GM19463 (cell line): ENCODE results near the gene SWT1.

Experiments
- ATAC-seq: cut with Tn5 transposase; IDR thresholded peaks from one replicate; pipeline ENCODE4 v1.9.1; 2021; ENCODE audit warnings: mild to moderate bottlenecking, moderate library complexity; ENCODE audit not compliant: unreplicated experiment

SWT1 gene, protein sequence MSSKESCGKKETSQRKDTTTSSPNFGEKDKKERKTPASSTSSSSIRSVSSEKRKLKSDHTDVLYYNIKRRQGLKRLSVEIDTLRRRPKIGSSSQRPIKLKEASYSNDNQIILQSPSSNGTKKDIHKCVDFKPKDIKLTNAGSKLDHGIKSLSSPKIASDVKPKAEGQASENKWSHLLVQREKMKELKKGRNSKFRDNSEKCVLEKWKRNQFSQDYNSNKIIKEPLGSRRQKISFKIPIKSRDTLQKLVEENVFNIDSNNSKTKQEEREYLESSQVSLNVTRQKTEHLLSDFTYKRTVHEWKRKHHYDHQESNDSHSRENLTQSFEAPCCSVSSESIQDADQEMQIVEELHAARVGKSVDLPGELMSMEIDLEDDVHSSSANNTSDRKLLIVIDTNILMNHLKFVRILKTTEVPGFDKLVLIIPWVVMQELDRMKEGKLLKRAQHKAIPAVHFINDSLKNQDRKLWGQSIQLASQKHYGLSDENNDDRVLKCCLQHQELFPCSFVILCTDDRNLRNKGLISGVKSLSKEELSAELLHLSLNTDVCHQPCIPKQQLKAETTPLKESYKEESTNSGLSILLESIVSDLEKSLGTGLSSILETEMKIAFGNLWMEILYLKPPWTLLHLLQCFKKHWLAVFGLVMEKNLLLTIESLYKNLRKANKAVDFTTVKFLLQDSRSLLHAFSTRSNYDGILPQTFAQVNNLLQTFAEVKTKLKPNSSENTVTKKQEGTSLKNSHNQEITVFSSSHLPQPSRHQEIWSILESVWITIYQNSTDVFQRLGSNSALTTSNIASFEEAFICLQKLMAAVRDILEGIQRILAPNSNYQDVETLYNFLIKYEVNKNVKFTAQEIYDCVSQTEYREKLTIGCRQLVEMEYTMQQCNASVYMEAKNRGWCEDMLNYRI

DNA sequence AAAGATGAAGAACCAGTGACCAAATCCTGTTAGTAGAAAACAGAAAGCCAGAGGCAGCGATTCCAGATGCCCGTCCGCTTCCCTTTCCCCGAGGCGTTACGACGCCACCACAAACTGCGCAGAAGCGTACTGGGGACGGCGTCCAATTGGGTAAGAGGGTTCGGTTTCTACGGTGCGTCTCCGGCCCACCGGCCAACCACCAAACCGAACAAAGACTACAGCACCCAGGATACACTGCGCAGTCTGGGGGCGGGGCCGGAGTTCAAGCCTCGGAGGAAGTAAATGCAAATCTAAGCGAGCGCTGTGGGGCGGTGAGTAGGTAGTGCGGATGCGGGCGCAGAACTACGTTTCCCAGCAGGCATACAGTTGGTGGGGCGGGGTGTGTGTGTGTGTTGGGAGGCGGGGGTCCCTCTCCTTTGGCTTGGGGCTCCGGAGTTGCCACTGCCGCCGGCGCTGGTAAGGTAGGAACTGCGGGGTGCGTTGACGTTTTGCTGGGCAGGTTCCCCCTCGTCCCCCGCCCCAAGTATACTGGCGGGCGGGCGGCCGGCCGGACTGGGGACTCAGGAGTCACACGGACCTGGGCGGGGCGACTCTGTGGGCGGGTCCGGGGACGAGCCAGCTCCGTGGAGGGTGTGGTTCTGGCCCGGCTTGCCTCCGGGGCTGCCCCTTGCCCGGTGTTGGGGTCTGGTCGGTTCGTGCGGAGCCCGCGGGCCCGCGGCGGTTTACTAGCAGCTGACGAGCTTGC is at the start of gene SWT1, which contains the start of gene TRMT1L:
SWT1 (plus strand) TSS at position 314 of the 745 bp plus-strand sequence. CDS start 3,675 bp downstream, outside the sequence.
TRMT1L (minus strand) TSS at position 100 of the 745 bp plus-strand sequence. CDS start 241 bp downstream, outside the sequence.
- ATAC-seq, result peak; percentile 86

DNA sequence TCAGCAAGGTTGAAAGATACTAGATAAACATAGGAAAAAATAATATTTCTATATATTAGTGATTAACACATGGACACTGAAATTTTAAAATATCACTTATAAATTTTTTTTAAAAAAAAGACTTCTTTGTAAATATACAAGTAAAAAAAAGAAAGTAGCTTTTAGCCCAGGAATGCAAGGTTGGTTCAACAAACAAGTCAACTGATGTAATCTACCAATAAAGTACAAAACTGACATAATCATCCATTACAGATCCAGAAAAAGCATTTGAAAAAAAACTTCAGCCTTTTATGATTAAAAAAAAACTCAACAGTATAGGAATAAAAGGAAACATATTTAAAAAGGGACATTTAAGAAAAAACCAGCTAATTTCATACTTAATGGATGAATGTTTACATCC is 48.6 kb upstream of the SWT1 start:
- no peak for ATAC-seq

DNA sequence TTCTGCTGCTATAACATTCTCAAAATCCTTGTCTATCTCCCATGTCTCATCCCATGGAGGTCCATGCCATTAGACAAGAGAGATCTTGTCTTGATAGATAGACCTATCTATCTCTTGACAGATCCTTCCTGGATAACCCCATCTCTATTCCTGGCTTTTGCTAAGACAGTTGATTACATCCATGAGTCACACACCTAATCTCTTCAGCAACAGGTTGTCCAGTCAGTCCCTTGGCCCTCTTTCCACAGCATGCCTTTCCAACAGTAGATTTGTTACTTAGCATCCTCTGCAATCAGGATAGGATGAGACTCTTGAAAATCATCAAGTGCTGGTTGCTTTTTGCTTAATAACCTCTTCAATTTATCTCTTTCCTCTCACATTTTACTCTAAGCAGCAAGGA is 46.8 kb upstream of the SWT1 start:
- no peak for ATAC-seq

DNA sequence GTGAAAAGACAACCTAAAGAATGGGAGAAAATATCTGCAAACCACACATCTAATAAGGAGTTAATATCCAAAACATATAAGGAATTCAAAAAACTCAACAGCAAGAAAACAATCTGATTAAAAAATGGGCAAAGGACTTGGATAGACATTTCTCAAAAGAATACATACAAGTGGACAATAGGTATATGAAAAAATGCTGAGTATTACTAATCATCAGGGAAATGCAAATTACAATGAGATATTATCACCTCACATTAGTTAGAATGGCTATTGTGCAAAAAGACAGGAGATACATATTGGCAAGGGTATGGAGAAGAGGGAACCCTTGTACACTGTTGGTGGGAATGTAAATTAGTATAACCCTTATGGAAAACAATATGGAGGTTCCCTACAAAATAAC is 45.1 kb upstream of the SWT1 start:
- no peak for ATAC-seq

DNA sequence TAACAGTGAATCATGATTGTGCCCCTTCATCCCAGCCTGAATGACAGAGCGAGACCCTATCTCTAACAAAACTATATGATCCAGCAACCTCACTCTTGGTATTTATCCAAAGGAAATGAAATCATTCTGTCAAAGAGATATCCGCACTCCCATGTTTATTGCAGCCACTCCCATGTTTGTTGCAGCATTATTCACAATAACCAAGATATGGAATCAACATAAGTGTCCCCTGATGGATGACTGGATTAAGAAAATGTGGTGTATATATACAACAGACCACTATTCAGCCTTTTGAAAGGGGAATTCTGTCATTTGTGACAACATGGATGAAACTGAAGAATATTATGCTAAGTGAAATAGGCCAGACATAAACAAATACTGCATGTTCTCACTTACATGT is 44.6 kb upstream of the SWT1 start:
- no peak for ATAC-seq

DNA sequence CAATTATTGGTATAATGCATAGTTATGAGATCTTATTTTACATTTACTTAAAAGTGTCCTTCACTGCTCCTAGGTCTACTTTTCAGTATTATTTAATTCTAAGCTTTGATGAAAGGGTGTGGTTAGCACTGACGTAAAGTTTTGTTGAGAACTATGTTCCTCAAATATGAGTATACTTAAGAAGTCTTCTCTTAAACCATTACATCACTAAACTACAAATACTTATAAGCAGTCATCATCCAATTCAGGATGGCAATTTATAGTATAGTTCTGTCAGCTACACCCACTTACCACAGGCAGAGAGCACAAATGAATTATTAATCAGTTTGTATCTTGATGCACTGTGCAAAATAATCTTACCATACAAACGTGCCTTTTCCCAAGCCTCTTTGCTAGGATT is 27.3 kb upstream of the SWT1 start:
- no peak for ATAC-seq

DNA sequence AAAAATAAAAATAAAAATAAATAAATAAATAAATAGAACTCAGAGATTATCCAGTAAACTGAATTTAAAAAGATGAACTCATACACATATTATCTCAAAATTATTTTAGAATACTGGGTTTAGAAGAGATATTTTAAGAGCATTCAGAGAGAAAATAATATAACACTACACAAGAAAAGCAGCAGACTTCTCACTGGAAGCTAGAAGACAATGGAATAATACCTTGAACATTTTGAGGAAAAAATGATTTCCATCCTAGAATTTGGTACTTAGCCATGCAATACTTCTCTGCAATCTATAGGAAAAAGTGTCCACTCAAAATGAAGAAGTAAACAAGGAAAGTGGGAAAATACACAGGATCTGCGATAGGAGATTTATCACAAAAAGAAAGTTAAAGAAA is 24.4 kb upstream of the SWT1 start:
- ATAC-seq, result no peak

DNA sequence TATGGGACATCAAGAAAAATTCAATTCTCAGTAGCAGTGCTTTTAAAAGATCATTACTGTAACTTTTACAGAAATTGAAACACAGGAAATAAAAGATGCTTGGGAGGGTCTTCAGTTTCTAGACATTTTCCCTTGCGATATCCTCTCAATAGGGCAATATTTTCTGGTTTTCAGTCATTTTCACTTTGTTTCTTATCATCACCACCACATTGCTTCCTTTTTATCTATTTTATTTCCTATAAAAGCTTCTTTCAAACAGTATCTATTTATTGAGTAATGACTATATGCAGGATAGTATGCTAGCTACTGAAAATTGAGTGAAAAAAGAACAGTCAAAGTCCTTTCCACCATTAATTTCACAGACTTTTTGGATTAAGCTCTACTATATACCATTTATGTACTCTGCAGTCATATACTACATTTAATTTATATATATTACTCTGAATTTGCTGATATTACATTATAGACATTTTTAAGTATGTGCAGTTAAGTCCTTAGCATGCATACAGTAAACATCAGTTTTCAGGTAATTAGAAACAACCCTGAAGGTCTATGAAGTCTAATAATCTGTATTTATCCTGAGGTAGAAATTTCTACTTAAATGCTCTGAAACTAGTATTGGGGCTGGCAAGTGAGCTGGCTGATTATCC is 18.9 kb upstream of the SWT1 start:
- no peak for ATAC-seq

DNA sequence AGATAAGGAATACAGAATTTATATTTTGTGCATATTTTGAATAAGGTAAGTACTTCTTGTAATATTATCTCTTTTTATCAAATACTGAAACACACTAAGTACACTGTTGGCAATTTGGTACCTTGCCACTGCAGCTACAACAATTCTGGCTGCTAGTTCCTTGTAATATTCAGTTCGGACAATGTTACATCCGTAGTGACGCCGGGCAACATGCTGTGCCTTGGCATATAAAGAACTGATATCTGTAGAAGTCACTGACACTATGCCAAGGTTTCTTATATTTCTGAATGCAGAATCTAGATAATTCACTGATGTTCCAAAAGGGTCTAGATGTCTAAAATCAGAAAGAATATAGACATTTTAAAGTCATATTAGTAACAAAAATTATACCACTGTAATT is 17.7 kb upstream of the SWT1 start:
- no peak for ATAC-seq

DNA sequence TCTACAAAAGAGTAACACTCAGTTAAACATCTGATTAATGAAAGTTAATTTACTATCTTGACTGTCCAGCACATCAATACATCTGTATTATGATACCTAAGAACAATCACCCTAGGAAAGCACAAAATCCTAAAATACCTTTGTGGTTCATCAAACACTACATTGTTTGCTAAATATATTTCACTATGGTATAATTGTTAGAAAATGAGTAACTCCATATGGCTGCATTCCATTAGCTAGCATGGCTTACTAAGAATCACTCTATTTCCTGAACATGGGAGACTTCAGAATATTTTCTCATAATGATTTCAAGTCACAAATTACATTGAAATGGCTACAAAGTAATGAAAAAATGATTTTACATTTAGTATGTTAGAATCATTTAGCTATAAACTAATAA is 12.7 kb upstream of the SWT1 start:
- no peak for ATAC-seq

DNA sequence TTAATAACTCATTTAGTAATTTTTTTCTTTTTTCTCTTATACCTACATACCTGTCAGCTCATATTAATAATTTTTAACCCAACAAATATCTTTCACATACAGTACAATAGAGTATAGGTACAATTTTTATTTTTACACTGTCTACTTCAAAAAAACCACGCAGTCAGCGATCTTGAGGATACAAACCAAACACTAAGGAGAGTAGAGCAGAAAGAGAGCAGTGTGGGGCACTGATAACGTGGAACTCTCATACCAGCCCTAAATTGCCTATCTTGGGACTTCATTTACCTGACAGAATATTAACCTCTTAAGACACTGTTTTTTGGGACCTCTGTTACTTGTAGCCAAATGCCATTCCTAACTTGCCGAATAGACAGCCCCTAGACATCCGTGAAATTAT is 5.8 kb upstream of the SWT1 start:
- ATAC-seq, result no peak

DNA sequence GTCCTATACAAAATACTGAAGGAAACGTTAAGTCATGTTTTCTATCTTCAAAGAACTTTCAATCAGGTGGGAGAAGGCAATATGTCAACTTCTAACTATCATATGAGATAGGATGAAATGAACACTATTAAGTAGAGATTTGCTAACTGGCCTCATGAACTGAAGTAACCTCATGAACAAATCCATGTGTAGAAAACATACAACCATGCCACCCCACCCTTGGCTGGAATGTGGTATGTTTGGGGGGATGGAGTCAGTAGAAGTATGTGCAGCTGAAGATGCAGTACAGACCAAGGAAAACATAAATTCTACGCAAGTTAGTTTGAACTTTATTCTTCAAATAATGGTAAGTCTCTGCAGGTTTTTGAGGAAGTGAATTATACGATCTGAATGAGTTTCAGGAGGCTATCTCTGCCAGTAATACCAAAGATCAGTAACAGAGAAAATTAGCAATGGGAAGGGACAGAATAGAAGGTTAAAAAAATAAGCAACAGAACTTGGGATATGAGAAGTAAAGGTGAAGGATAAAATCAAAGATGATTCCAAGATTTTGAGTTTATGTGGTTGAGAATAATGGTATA is 4.7 kb upstream of the SWT1 start:
- ATAC-seq, result no peak

DNA sequence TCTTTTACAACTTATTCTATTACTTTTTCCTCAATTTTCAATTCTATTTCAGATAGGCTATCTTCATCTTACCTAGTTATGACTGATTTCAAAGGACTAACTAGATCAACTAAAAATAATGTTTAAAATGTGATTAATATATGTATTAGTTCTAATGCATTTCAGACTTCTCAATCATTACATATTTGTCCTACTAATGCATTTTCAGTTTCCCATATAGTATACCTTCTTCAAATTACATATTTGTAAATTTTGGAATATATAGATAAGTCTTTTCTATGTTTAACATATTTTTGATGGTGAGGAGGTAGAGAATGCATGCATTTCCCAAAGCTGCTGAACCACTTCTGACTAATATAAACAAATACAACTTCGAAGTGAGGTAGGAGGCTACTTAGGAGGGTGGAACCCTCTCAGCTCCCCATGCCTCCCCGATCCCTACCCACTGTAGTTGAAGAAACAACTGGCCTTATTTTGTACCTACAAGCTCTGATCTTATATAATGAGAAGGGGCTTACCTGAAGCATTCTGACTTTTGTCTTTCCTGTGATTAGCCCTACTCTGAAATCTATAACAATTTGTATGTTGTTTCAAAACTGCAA is 2.0 kb upstream of the SWT1 start:
- ATAC-seq, result no peak

DNA sequence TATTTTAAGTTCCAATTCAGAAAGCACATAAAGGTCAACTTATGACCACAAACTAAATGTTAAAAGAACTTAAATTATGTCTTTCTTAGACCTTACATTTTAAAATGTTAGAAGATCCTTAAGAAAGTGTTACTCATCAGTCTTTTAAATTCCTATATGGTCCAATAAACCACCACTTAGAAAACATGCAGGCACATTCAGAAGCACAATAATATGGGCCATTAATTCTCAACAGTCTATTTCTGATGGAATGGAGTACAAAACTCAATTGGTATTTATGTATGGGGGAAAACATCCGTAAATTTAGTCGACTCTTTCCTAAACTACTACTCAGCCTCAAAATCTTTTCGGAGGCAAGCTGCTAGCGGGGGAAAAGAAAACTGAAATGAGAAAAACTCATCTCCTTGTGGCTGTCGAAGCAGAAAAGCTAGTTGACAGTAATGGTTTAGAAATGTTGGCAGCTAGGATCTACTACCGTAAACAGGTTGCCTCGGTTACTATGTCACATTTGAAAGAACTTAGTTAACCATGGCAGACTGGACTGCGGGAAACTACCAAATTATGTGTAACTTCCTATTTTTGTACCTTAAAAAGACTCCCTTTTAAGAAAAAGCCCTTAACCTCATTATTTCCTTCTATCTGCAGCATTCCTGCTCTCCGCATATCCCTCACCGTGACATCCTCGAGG is 1.2 kb upstream of the SWT1 start:
- no peak for ATAC-seq

DNA sequence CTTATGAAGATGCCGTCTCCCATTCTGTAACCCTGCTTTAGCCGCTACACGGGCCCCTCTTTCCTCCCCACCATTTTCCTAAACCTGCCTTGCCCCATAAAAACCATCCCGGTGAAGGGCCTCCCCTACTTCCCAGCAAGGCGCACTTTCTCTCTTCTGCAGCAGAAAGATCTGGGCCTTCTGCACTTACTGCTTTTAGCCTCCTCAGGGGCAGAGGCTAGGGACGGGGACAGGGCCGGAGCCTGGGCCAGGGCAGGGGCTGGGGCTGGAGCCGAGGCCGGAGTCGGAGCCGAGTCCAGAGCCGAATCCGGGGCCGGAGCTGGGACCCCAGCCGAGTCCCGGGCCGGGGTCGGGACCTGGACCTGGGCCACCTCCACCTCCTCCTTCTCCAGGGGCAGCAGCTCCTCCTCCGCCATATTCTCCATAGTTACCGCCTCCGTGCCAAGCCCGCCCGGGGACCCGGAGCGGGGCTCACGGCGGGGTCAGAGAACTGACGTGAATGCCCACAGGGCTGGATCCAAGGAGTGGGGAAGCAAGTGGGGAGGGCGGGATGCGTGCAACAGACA is 596 bp upstream of the SWT1 start:
- ATAC-seq, result peak; percentile 27

DNA sequence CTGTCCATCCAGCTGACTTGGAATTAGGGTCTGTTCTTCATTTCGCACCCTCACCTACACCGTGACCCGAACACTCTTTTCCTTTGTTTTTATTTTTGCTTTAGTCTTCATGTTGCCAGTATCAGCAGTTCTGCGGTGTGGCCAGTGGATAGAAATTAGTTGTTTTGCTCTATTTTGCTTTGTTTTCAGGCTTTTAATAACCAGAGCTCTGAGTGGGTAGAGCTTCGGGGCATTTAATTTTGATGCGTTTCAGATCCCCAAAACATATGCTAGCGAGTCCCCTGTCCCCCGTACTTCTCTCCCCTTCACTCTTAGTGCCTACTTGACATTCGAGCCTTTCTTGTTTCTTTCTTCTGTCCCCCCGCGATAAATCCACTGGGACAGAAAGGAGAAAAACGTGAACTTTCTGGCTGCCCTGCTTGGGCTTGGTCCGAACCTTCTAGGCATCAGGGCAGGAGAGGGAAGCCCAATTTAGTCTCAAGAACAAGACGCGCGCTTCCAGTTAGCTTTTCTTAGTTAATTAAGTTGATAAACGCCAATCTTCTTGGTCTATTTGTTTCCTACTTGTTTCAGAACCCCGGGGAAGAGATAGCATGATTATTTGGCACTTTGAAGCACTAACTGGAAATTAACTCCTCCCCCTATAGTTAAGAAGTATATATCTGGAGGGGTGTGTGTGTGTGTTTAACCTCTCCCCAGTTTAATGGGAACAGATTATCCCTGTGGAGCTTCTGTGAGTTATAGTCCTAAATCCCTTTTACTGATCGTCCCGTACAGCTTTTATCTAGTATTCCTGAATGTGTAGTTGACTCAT is 839 bp downstream of the SWT1 start:
- ATAC-seq, result no peak

DNA sequence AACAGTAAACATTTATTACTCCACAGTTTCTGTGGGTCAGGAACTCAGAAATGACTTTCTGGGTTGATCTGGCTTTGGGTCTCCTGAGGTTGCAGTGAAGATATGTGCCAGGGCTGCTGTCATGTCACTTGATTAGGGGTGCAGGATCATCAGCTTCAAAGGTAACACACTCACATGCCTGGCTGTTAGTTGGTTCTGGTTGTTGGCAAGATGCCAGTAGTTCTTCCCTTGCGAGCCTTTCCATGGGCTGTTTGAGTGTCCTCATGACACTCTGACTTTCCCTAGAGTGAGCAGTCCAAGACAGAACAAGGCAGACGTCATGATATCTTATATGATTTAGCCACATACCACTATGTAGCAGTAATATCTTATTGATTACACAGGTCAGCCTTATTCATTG is 1.8 kb downstream of the SWT1 start:
- no peak for ATAC-seq

DNA sequence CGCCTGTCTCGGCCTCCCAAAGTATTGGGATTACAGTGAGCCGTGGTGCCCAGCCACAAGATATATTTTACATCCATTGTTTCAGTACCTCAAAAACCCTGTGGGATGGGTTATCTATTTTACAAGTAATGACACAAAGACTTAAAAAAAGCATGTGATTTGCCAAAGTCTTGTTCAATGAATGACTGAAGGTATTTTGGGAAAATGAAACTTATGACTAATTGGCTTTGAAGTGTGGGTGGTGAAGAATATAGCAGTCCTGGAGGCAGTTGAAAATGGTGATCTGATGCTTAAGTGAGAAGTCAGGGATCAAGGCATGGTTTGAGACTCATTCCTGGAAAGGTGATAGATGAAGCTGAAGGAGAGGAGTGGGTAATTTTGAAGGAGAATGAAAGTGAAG is 3.0 kb downstream of the SWT1 start:
- no peak for ATAC-seq
